GM12878 (cell line): ENCODE data around the gene LRBA. TPM values are rescaled to one million over a fixed set of nuclear protein-coding genes. Genes with fewer than 3 reads are reported as not detected.
A peak's percentile ranks its signal among the peaks of the same experiment; 100 is the strongest.

Source experiments
- ATAC-seq: fragments of 200-7000 bp; cut with Tn5 transposase; 3 replicates; pipeline ENCODE4 v1.9.1; 2020; ENCODE audit warnings: mild to moderate bottlenecking, moderate library complexity
- BruUV-seq: library from RNA; stranded (reverse); fragments of 400-500 nt; replicated peaks from 2 replicates; lab custom pipeline; 2021; lab: Mats Ljungman, UMichigan
- CTCF ChIA-PET: fragments of 300-600 bp; sonication (Branson Sonifier 250); formaldehyde crosslinking; extraction: SDS; loops from one replicate; lab custom pipeline; 2021; ENCODE audit warnings: inconsistent platforms; lab: Yijun Ruan, JAX
- POLR2A ChIA-PET: fragments of 350-600 bp; formaldehyde crosslinking; extraction: SDS; loops from one replicate; lab custom pipeline; 2021; ENCODE audit warnings: inconsistent platforms; lab: Charles Lee
- RAD21 ChIA-PET: fragments of 300-600 bp; sonication (Branson Sonifier 250); formaldehyde crosslinking; loops from one replicate; lab custom pipeline; 2023; ENCODE audit warnings: antibody characterized with exemption; ENCODE audit not compliant: unreplicated experiment; lab: Charles Lee
- SMC1A ChIA-PET: fragments of 300-600 bp; sonication (Branson Sonifier 250); formaldehyde crosslinking; loops from one replicate; lab custom pipeline; 2023; ENCODE audit not compliant: unreplicated experiment, uncharacterized antibody; lab: Charles Lee
- DNase-seq: peaks from one replicate; pipeline ENCODE4 v3.0.0-alpha.2; 2011; ENCODE audit warnings: low read depth, low spot score
- FAIRE-seq: peaks from 3 replicates; lab custom pipeline; 2011; peaks lifted over from hg19 to GRCh38; lab: Jason Lieb, UNC
- H2AFZ ChIP-seq: 2 replicates; pipeline ENCODE4 v1.6.0; 2011; ENCODE audit warnings: low read depth, low read length, control low read depth; ENCODE audit not compliant: control insufficient read depth
- H3K27ac ChIP-seq: 2 replicates; pipeline ENCODE4 v1.5.1; 2011; ENCODE audit warnings: control low read depth; ENCODE audit not compliant: control insufficient read depth, insufficient read depth
- H3K27me3 ChIP-seq, 2 experiments: replicated peaks in 1 of 2; 2 replicates each; pipeline versions ENCODE4 v1.6.0 to v1.6.1; 2011; ENCODE audit warnings: low read length in 1 of 2; ENCODE audit not compliant: control insufficient read depth in 2 of 2, insufficient read depth in 2 of 2
- H3K36me3 ChIP-seq, 2 experiments: 2 replicates each; pipeline ENCODE4 v1.5.1; 2011; ENCODE audit warnings: low read length in 1 of 2; ENCODE audit not compliant: control insufficient read depth in 2 of 2, insufficient read depth in 2 of 2
- H3K4me1 ChIP-seq: 2 replicates; pipeline ENCODE4 v1.6.1; 2011; ENCODE audit warnings: mild to moderate bottlenecking, low read length, moderate library complexity, mixed read lengths; ENCODE audit not compliant: control insufficient read depth, insufficient read depth
- H3K4me2 ChIP-seq: 2 replicates; pipeline ENCODE4 v1.6.0; 2011; ENCODE audit warnings: control low read depth; ENCODE audit not compliant: control insufficient read depth, insufficient read depth
- H3K4me3 ChIP-seq: fragments of 200-600 bp; sonication (generic); 2 replicates; pipeline ENCODE4 v1.5.1; 2016
- H3K79me2 ChIP-seq: 2 replicates; pipeline ENCODE4 v1.6.0; 2011; ENCODE audit warnings: low read length; ENCODE audit not compliant: control insufficient read depth, insufficient read depth
- H3K9ac ChIP-seq: 2 replicates; pipeline ENCODE4 v1.8.0; 2011; ENCODE audit warnings: low read length, control low read depth, mixed read lengths; ENCODE audit not compliant: control insufficient read depth, insufficient read depth
- H3K9me3 ChIP-seq: replicated peaks from 3 replicates; pipeline ENCODE4 v1.5.1; 2011; ENCODE audit warnings: mild to moderate bottlenecking, low read length; ENCODE audit not compliant: control insufficient read depth, insufficient read depth
- H4K20me1 ChIP-seq: 2 replicates; pipeline ENCODE4 v1.6.0; 2011; ENCODE audit not compliant: control insufficient read depth, insufficient read depth
- EGR1 ChIP-seq, 2 experiments: IDR thresholded peaks; 1 replicate in 1 of 2; 2 replicates in 1 of 2; pipeline ENCODE4 v1.6.1; 2011 to 2012; ENCODE audit warnings: low read depth in 2 of 2, low read length in 2 of 2, borderline replicate concordance in 1 of 2, mild to moderate bottlenecking in 1 of 2, moderate library complexity in 1 of 2
- ESRRA ChIP-seq: IDR thresholded peaks from 2 replicates; pipeline ENCODE4 v1.6.1; 2012; ENCODE audit warnings: mild to moderate bottlenecking, low read length, improper control_type of control experiment
- ETV6 ChIP-seq, 2 experiments: fragments of 450-650 bp in 1 of 2; IDR thresholded peaks in 1 of 2; conservative IDR thresholded peaks in 1 of 2; 2 replicates each; pipeline ENCODE4 v1.6.1; 2014; ENCODE audit warnings: antibody characterized with exemption in 1 of 2, borderline replicate concordance in 1 of 2, low read depth in 1 of 2, mild to moderate bottlenecking in 1 of 2, moderate library complexity in 1 of 2
- PRDM15 ChIP-seq: fragments of 450-650 bp; formaldehyde crosslinking; IDR thresholded peaks from 2 replicates; pipeline ENCODE4 v1.4.0; 2020; ENCODE audit warnings: mild to moderate bottlenecking, moderate library complexity
- RB1 ChIP-seq: fragments of 450-650 bp; formaldehyde crosslinking; IDR thresholded peaks from 2 replicates; pipeline ENCODE4 v1.6.1; 2017; ENCODE audit warnings: mild to moderate bottlenecking, borderline replicate concordance
- WGBS: methylation state at CpG from one replicate; pipeline ENCODE4 v1.1.6; 2016; ENCODE audit warnings: low lambda C conversion rate; ENCODE audit not compliant: insufficient replicate concordance, insufficient coverage; ENCODE audit errors: missing lambda C conversion rate; 5-methylcytosine and 5-hydroxymethylcytosine counted together
- in situ Hi-C: fragments of 300-500 bp; cut with MboI; formaldehyde crosslinking; loops from 9 replicates; pipeline ENCODE4 v1.14.3; 2018; ENCODE audit warnings: mixed read lengths
- intact Hi-C: fragments of 100-400 bp; cut with micrococcal nuclease; formaldehyde crosslinking; loops from one replicate; pipeline ENCODE4 v1.14.2; 2022; ENCODE audit not compliant: unreplicated experiment
- polyA plus RNA-seq, 11 experiments: library from polyadenylated mRNA; depleted of rRNA in 4 of 11; unstranded in 6 of 11; stranded (reverse) in 5 of 11; fragments of >200 nt; fragmentation: Nextera tagmentation in 4 of 11; fragmentation: Illumina TruSeq in 1 of 11; extraction: Ambion mirVana in 4 of 11; extraction: Trizol in 1 of 11; gene quantifications; 1 replicate in 1 of 11; 2 replicates in 10 of 11; pipeline versions ENCODE4 v1.2.1 to v1.2.3, GENCODE V29; 2011 to 2016; ENCODE audit warnings: inconsistent platforms in 2 of 11, missing spikeins in 2 of 11, low read depth in 1 of 11
- total RNA-seq, 4 experiments: library from RNA; depleted of rRNA in 3 of 4; stranded (reverse); fragments of >200 nt in 3 of 4; fragmentation: Illumina TruSeq in 1 of 4; extraction: Trizol in 1 of 4; gene quantifications; 2 replicates each; pipeline versions ENCODE4 v1.2.1 to v1.2.3, GENCODE V29; 2013 to 2021
- TF ChIP-seq, protein P1 (sequence below): fragments of 450-650 bp; IDR thresholded peaks from 2 replicates; pipeline ENCODE4 v1.6.1; 2017; ENCODE audit warnings: mild to moderate bottlenecking
- TF ChIP-seq, protein P2 (sequence below): IDR thresholded peaks from 2 replicates; pipeline ENCODE4 v1.6.1; 2011; ENCODE audit warnings: borderline replicate concordance, low read depth, mild to moderate bottlenecking, moderate library complexity, low read length; ENCODE audit not compliant: insufficient read depth, poor library complexity, severe bottlenecking

The LRBA gene
- total and polyA plus RNA-seq, 10 of the 15 experiments (the other 5 are each of a cell fraction or from before 2014, with no cell fraction given) = 20.3 to 93.4 (median 55.0) TPM

GRCh38 chr4:150948074-150948473 lies 67.0 kb downstream of the LRBA start:
- no peak overlapping the region for H2AFZ ChIP-seq
- H3K9ac ChIP-seq = no peak overlapping the region
- BruUV-seq = no TSS peak
- no peaks in the 10 kb centered on the region; the same call in 2 of the 3 replicates for H3K9me3 ChIP-seq
- H3K4me2 ChIP-seq = no peak overlapping the region
- no peak overlapping the region for H3K27ac ChIP-seq
- ChIA-PET CTCF (interaction anchor here (0.6 to 1.1 kb wide), 4 partner anchors 13 to 60 kb away, joined by 3 to 4 read pairs (median 3); no protein-coding TSS in a partner anchor), RAD21 (interaction anchor here (1.5 to 2.0 kb wide), 2 partner anchors 14 to 65 kb away, joined by 4 to 7 read pairs; no protein-coding TSS in a partner anchor), POLR2A (no interaction called here), SMC1A (interaction anchor here (0.6 to 4.7 kb wide), 6 partner anchors 10 to 493 kb away, joined by 3 to 30 read pairs (median 4); no protein-coding TSS in a partner anchor)
- no peaks in the 10 kb centered on the region for H4K20me1 ChIP-seq
- no peaks in the 10 kb centered on the region for H3K27me3 ChIP-seq
- intact Hi-C loops (no loop called here), in situ Hi-C loops (no loop called here)
- no peak overlapping the region for H3K4me3 ChIP-seq
- DNase-seq = no peak
- peaks cover 19% of the 10 kb centered on the region for H3K4me1 ChIP-seq
- no peak for ATAC-seq
- H3K36me3 ChIP-seq = no peaks in the 10 kb centered on the region
- TF ChIP-seq ESRRA = no peak
- FAIRE-seq = no peak
- peaks cover 32% of the 10 kb centered on the region for H3K79me2 ChIP-seq

- intact Hi-C loops = no loop called here
- no peak for FAIRE-seq
- peak; percentile 34; the same call in 2 of the 3 replicates for ATAC-seq
- ChIA-PET POLR2A (interaction anchor here (0.6 to 0.9 kb wide), 2 partner anchors 15 to 72 kb away, joined by 3 to 4 read pairs; no protein-coding TSS in a partner anchor), SMC1A (interaction anchor here (0.5 to 2.9 kb wide), 4 partner anchors 14 to 159 kb away, joined by 3 to 13 read pairs (median 5); no protein-coding TSS in a partner anchor), CTCF (interaction anchor here (2.5 to 3.9 kb wide), 2 partner anchors 16 to 17 kb away, joined by 12 to 21 read pairs; no protein-coding TSS in a partner anchor), RAD21 (interaction anchor here (1.4 kb wide), 1 partner anchor 14 kb away, joined by 4 read pairs; no protein-coding TSS in a partner anchor)
- in situ Hi-C loops = no loop called here
- DNase-seq = no peak
- H3K27ac ChIP-seq = no peak overlapping the region
- H3K79me2 ChIP-seq = peaks cover 22% of the 10 kb centered on the region
- no peak overlapping the region for H3K4me3 ChIP-seq
- H3K4me2 ChIP-seq = no peak overlapping the region
- H3K4me1 ChIP-seq = 0 out of 2 replicates have a peak, but pooled peaks cover 4% of the 10 kb centered on the region
- H3K27me3 ChIP-seq = no peaks in the 10 kb centered on the region
- H2AFZ ChIP-seq = no peak overlapping the region
- no TSS peak for BruUV-seq
- H3K9ac ChIP-seq = no peak overlapping the region
- H3K36me3 ChIP-seq = no peaks in the 10 kb centered on the region
- H3K9me3 ChIP-seq = no peaks in the 10 kb centered on the region; the same call in 2 of the 3 replicates
- H4K20me1 ChIP-seq = no peaks in the 10 kb centered on the region
- 98% methylated on average over 6 of the region's 6 CpGs for WGBS
- TF ChIP-seq, protein P1, sequence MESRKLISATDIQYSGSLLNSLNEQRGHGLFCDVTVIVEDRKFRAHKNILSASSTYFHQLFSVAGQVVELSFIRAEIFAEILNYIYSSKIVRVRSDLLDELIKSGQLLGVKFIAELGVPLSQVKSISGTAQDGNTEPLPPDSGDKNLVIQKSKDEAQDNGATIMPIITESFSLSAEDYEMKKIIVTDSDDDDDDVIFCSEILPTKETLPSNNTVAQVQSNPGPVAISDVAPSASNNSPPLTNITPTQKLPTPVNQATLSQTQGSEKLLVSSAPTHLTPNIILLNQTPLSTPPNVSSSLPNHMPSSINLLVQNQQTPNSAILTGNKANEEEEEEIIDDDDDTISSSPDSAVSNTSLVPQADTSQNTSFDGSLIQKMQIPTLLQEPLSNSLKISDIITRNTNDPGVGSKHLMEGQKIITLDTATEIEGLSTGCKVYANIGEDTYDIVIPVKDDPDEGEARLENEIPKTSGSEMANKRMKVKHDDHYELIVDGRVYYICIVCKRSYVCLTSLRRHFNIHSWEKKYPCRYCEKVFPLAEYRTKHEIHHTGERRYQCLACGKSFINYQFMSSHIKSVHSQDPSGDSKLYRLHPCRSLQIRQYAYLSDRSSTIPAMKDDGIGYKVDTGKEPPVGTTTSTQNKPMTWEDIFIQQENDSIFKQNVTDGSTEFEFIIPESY = no peak
- TF ChIP-seq ETV6 (conservative IDR thresholded peaks at IDR 0.05 in 1 of 2, IDR thresholded peaks at IDR 0.05 in 1 of 2; ENCODE audit: borderline replicate concordance in 1 of 2, low read depth in 1 of 2) (no peak), RB1 (no peak), PRDM15 (no peak), EGR1 (IDR thresholded peaks at IDR 0.05; ENCODE audit: borderline replicate concordance in 1 of 2, low read depth in 2 of 2, low read length in 2 of 2) (no peak)
- TF ChIP-seq, protein P2, sequence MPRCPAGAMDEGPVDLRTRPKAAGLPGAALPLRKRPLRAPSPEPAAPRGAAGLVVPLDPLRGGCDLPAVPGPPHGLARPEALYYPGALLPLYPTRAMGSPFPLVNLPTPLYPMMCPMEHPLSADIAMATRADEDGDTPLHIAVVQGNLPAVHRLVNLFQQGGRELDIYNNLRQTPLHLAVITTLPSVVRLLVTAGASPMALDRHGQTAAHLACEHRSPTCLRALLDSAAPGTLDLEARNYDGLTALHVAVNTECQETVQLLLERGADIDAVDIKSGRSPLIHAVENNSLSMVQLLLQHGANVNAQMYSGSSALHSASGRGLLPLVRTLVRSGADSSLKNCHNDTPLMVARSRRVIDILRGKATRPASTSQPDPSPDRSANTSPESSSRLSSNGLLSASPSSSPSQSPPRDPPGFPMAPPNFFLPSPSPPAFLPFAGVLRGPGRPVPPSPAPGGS = no peak
These were observed 70.4 kb downstream of the LRBA start for GRCh38 chr4:150944660-150945059.
